ENCODE results near the gene METTL2B.

The METTL2B gene

DNA sequence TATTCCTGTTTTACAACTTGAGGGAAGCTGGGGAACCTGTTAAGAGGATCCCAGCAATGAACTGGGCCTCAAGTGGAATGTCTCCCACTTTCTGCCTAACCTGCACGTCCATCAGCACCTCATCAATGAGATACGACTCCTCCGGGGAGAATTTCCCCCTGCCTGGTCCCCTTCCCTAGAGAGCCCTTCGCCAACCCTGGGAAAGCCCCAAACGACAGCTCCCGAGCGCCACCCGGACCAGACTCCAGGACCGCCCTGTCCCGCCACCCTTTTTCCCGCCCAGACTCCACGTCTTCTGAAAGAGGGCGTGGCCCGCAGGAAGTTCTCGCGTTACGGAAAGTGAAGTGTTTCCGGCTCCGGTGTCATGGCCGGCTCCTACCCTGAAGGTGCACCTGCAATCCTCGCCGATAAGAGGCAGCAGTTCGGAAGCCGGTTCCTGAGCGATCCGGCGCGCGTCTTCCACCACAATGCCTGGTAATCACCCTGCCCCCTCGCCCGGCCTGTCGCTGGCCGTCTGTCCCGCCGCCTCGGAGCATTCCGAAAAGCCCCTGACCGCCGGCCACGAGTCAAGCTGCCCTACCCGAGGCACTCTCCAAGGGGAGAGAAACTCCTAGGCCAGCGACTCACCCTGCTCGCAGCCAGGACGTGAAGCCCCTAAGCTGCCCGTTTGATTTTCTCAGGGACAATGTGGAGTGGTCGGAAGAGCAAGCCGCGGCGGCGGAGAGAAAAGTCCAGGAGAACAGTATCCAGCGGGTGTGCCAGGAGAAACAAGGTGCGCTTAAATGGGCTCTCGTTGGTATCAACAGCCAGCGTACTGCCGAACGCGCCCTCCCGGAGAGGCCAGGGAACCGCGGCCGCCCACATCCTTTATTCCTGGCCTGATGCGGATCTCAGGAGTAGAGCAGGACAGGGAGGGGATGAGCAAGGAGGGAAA, at the start of gene METTL2B:
METTL2B (plus strand) TSS at position 347 of the 934 bp plus-strand sequence; CDS start at position 365, 18 bp downstream.
- peak; percentile 98 for DNase-seq

- DNase-seq: peak; percentile 83
Measured at GRCh38 chr7:128427289-128427891, 49.2 kb upstream of the METTL2B start.

DNA sequence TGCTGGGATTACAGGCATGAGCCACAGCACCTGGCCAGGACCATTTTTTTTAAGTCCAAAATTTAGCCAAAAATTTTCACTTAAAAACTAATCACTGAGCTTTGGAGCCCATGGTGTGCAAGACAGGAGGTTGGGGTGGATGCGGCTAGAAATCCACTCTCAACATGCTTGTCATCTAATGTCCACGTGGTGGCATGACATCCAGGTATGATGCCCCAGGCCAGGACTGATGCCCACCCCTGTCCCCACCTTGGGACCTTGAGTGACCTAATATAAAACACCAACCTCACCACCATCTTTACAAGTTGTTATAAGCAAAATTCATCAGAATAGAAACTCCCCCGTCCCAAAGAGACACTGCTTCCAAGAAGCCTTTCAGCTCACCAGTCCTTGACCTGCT, 46.3 kb upstream of the METTL2B start:
- DNase-seq: no peak

GRCh38 chr7:128431221-128431620, 45.3 kb upstream of the METTL2B start:
- DNase-seq: no peak

DNA sequence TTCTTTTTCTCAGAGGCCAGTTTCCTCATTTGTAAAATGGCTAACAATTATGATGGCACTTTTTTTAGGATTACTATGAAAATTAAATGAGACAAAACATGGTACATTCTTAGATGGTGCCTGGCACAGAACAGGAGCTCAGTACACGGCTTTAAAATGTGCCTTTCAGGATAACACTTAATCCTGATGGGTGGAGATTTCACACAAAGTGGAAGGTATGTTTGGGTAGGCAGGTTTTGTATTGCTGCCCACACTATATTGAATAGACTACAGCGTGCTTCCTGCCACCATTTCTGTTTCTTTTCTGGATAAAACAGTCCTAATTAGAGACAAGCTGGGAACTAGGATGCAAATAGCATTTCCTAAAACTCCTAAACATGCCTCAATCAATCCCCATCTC, 44.8 kb upstream of the METTL2B start:
- DNase-seq: no peak

- no peak for DNase-seq
Measured at GRCh38 chr7:128434413-128435326, 41.9 kb upstream of the METTL2B start.

GRCh38 chr7:128435327-128435686, 41.2 kb upstream of the METTL2B start:
- DNase-seq: no peak

DNA sequence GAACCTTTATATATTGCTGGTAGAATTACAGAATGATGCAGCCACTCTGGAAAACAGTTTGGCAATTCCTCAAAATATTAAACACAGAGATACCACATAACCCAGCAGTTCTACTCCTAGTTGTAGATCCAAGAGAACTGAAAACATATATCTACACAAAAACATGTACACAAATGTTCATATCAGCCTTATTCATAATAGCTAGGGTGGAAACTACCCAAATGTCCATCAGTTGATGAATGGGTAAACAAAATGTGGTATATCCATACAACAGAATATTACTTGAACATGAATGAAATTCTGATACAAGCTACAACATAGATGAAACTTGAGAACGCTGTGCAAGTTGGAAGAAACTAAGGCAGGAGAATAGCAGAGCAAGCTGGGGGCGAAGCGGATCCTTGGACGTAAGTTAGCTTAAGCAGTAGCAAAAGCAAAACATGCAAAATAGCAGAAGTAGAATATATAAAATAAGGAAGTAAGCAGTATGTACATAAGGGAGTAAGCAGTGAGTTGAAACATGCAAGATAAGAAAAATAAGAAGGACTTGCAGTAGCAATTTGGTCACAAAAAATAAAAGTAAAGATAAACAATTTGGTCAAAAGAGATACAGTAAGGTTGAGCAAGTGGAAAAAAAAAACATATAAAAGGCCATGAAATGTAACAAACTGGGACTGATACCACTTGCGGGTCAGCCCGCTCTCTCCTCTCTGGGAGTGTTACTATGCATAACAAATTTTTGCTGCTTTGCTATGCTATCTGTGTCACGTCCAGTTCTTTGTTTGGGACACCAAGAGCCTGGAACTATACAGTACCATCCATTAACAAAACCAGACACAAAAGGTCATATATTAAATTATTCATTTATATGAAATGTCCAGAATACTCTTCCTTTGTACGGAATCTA, 38.9 kb upstream of the METTL2B start:
- DNase-seq: peak; percentile 76

DNA sequence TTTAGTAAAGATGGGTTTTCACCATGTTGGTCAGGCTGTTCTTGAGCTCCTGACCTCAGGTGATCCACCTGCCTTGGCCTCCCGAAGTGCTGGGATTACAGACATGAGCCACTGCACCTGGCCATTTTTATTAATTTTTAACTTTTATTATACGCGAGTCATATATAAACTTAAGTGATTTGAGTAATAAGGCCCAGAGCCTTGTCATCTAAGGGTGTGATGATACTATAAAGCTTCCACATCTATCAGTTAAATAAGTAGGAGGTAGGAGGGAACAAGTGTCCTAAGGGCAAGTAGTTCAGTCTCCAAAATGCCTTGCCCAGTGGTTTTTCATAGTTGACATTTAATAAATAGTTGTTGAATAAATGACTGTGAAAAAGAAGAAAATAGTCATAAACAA, 34.2 kb upstream of the METTL2B start:
- no peak for DNase-seq

GRCh38 chr7:128443831-128444600, 32.5 kb upstream of the METTL2B start:
- no peak for DNase-seq

GRCh38 chr7:128446306-128446705, 30.2 kb upstream of the METTL2B start:
- no peak for DNase-seq

GRCh38 chr7:128447941-128448564, 28.5 kb upstream of the METTL2B start:
- no peak for DNase-seq

GRCh38 chr7:128448751-128449302, 27.7 kb upstream of the METTL2B start:
- DNase-seq: no peak

DNA sequence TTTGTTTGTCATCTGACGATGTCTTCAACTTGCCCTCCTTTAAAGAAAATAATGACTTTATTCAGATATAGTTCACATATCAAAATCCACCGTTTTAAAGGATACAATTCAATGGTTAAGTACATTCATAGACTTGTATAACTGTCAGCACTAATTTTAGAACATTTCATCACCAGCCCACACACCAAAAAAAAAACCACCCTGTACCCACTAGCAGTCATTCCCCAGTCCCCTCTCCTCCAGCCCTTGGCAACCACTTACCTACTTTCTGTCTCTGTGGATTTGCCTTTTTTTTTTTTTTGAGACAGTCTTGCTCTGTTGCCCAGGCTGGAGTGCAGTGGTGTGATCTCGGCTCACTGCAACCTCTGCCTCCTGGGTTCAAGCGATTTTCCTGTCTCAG, 26.1 kb upstream of the METTL2B start:
- DNase-seq: peak; percentile 28

- DNase-seq: no peak
Measured at GRCh38 chr7:128450913-128451312, 25.6 kb upstream of the METTL2B start.

DNA sequence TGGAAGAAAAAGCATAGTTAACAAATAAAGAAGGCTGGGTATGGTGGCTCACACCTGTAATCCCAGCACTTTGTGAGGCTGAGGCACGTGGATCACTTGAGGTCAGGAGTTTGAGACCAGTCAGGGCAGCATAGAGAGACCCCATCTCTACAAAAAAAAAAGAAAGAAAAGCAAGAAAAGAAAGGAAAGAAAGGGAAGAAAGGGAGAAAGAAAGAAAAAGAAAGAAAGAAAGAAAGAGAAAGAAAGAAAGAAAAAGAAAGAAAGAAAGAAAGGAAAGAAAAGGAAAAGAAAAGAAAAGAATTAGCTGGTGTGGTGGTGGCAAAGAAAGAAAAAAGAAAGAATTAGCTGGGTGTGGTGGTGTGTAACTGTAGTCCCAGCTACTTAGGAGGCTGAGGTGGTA, 24.0 kb upstream of the METTL2B start:
- no peak for DNase-seq

DNA sequence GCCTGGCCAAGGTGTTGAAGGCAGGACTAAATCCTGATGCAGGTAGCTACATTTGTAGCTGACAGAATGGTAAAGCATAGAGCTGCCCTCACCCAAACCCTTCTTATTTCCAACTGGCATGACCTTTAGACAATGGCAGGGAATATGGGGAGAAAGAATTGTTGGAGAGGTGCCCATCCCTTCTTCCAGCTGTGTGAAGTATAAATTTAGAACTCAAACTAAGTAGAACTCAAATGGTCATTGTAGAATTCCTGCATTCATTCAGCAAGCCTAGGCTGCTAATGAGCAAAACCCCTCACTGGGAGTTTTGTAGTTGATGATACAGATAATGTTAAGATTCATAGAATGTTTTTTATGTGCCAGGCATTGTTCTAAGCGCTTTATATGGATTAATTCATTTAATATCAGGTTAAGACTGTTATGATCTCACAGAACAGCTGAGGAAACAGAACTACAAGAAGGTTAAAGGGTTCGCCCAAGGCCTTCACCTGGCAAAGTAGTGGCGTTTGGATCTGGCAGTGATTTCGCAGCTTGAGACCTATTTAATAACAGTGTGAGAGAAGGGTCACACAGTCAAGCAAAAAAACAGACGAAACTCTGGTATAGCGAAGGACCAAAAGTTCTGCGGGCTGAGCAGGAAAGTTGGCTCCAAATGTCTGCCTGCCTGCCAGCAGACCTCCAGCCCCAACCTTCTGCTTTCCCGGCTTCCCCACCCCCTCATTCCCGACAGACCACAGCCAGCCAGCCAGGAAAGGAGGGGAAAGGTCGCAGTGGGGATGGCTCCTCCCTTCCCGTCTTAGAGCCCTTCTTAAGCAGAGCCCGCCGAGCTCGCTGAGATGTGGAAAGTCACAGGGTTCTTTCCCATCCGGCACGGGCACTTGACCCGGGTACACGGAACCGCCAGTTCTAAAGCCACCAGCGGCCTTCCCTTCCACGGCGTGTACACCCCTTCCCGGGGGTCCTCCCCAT, 22.4 kb upstream of the METTL2B start:
- no peak for DNase-seq

DNA sequence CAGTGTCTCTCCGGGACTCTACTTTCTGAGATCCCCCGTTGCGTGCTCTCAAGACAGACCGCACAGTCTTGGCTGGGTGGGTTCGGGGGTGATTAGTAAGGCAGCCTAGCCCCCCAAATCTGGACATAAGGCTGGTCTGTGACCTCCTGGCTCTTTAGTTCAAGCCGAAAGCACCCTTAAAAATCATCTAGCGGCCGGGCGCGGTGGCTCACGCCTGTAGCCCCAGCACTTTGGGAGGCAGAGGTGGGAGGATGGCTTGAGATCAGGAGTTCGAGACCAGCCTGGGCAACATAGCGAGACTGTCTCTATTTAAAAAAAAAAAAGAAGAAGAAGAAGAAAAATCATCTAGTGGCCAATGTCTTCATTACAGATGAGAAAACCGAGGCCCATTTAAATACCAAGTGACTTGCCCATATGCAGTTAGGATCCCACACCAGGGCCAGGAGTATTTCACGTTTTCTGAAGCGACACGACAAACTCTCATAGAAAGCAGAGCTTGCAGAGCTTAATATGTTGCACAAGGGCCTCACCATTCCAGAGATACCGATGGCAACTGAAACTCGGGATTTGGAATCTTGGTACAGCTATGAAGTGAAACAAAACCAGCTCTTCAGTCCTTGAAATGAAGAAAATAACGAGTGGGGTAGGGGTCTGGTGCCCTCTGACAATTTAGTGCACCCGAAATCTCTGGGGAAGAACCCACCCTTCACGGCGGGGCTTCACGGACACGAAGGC, 21.6 kb upstream of the METTL2B start:
- peak; percentile 59 for DNase-seq

Data from hematopoietic multipotent progenitor cell treated with erythropoietin and hydrocortisone succinate and interleukin-3 and kit ligand, for 4 days (in vitro differentiated cells).